Testis (tissue), 2 donors: ENCODE data around the gene TUBB2B.

ENCODE experiments used
- CTCF ChIP-seq, 3 experiments: fragments of 450-650 bp in 2 of 3; fragments of 200-600 bp in 1 of 3; sonication (generic) in 1 of 3; IDR thresholded peaks; one replicate each; pipeline ENCODE4 v1.5.1; 2016 to 2019; ENCODE audit warnings: antibody characterized with exemption in 3 of 3, mild to moderate bottlenecking in 2 of 3, moderate library complexity in 1 of 3
- POLR2A ChIP-seq: fragments of 450-650 bp; IDR thresholded peaks from one replicate; pipeline ENCODE4 v1.6.1; 2017; ENCODE audit warnings: antibody characterized with exemption, mild to moderate bottlenecking, moderate library complexity

- TF ChIP-seq CTCF (IDR thresholded peaks at IDR 0.05) (no peak), POLR2A (no peak)
Observed at GRCh38 chr6:3210024-3210610, 17.3 kb downstream of the TUBB2B start.
